IMR-90 (cell line): ENCODE data around the gene CASP14. TPM values are rescaled to one million over a fixed set of nuclear protein-coding genes. Genes with fewer than 3 reads are reported as not detected.

ENCODE experiments used
- ATAC-seq: fragments of 200-7000 bp; cut with Tn5 transposase; 2 replicates; pipeline ENCODE4 v1.9.1; 2020; ENCODE audit warnings: low read depth, mild to moderate bottlenecking, moderate library complexity
- BruUV-seq: library from RNA; stranded (reverse); fragments of 400-500 nt; replicated peaks from 2 replicates; lab custom pipeline; 2021; lab: Mats Ljungman, UMichigan
- CTCF ChIA-PET: fragments of 300-600 bp; formaldehyde crosslinking; extraction: SDS; loops from one replicate; lab custom pipeline; 2021; ENCODE audit warnings: antibody characterized with exemption; lab: Yijun Ruan, JAX
- POLR2A ChIA-PET: fragments of 300-600 bp; sonication (Branson Sonifier 250); formaldehyde crosslinking; loops from one replicate; lab custom pipeline; 2022; ENCODE audit warnings: antibody characterized with exemption; ENCODE audit not compliant: unreplicated experiment; lab: Charles Lee
- DNase-seq: peaks from one replicate; pipeline ENCODE4 v3.0.0; 2013
- H2AFZ ChIP-seq: replicated peaks from 2 replicates; pipeline ENCODE3; 2013; ENCODE audit warnings: low read length, mild to moderate bottlenecking; ENCODE audit not compliant: poor library complexity
- H2AK5ac ChIP-seq: 2 replicates; pipeline ENCODE4 v1.6.1; 2013; ENCODE audit warnings: low read depth, low read length, inconsistent platforms
- H2AK9ac ChIP-seq: replicated peaks from 2 replicates; pipeline ENCODE3; 2013; ENCODE audit warnings: mild to moderate bottlenecking, low read depth, low read length, moderate library complexity; ENCODE audit not compliant: poor library complexity
- H2BK120ac ChIP-seq: 2 replicates; pipeline ENCODE4 v1.6.1; 2013; ENCODE audit warnings: low read depth, low read length, inconsistent platforms
- H2BK15ac ChIP-seq: 3 replicates; pipeline ENCODE4 v1.6.1; 2013; ENCODE audit warnings: low read depth, low read length, inconsistent platforms
- H2BK20ac ChIP-seq: 2 replicates; pipeline ENCODE4 v1.6.1; 2013; ENCODE audit warnings: low read depth, mild to moderate bottlenecking, inconsistent platforms, low read length, moderate library complexity
- H2BK5ac ChIP-seq: 2 replicates; pipeline ENCODE4 v1.6.1; 2013; ENCODE audit warnings: mild to moderate bottlenecking, low read depth, low read length, inconsistent platforms; ENCODE audit not compliant: poor library complexity, severe bottlenecking
- H3K14ac ChIP-seq: replicated peaks from 2 replicates; pipeline ENCODE4 v1.6.1; 2013; ENCODE audit warnings: low read depth, low read length, inconsistent platforms
- H3K18ac ChIP-seq: 2 replicates; pipeline ENCODE4 v1.6.1; 2013; ENCODE audit warnings: low read depth, low read length, control low read depth
- H3K23ac ChIP-seq: 2 replicates; pipeline ENCODE4 v1.6.1; 2013; ENCODE audit warnings: low read depth, low read length, inconsistent platforms
- H3K27ac ChIP-seq: 2 replicates; pipeline ENCODE4 v1.5.1; 2013; ENCODE audit warnings: mild to moderate bottlenecking, control low read depth, low read length; ENCODE audit not compliant: insufficient read depth
- H3K27me3 ChIP-seq: 2 replicates; pipeline ENCODE4 v1.6.1; 2013; ENCODE audit warnings: low read length; ENCODE audit not compliant: control insufficient read depth, insufficient read depth
- H3K36me3 ChIP-seq: 2 replicates; pipeline ENCODE4 v1.6.1; 2013; ENCODE audit warnings: low read length, mixed read lengths; ENCODE audit not compliant: control insufficient read depth, insufficient read depth
- H3K4ac ChIP-seq: 2 replicates; pipeline ENCODE4 v1.6.1; 2013; ENCODE audit warnings: low read depth, low read length, inconsistent platforms
- H3K4me1 ChIP-seq: 2 replicates; pipeline ENCODE4 v1.6.1; 2013; ENCODE audit warnings: low read length, mixed read lengths; ENCODE audit not compliant: control insufficient read depth, insufficient read depth
- H3K4me2 ChIP-seq: 2 replicates; pipeline ENCODE4 v1.6.1; 2013; ENCODE audit warnings: low read depth, mild to moderate bottlenecking, control low read depth, low read length, moderate library complexity
- H3K4me3 ChIP-seq: 2 replicates; pipeline ENCODE4 v1.5.1; 2013; ENCODE audit warnings: low read depth, mild to moderate bottlenecking, control low read depth, low read length, moderate library complexity; ENCODE audit not compliant: insufficient read depth
- H3K56ac ChIP-seq: 2 replicates; pipeline ENCODE4 v1.6.1; 2013; ENCODE audit warnings: low read length, inconsistent platforms; ENCODE audit not compliant: insufficient read depth; ENCODE audit errors: extremely low read depth
- H3K79me1 ChIP-seq, 2 experiments: 2 replicates each; pipeline ENCODE4 v1.6.1; 2013; ENCODE audit warnings: low read length in 2 of 2, inconsistent platforms in 1 of 2, low read depth in 1 of 2
- H3K9ac ChIP-seq: 2 replicates; pipeline ENCODE4 v1.6.1; 2013; ENCODE audit warnings: low read depth, low read length, control low read depth
- H3K9me1 ChIP-seq: 2 replicates; pipeline ENCODE4 v1.6.1; 2013; ENCODE audit warnings: low read length, inconsistent platforms; ENCODE audit not compliant: insufficient read depth
- H3K9me3 ChIP-seq: 2 replicates; pipeline ENCODE4 v1.6.1; 2013; ENCODE audit warnings: low read length; ENCODE audit not compliant: control insufficient read depth, insufficient read depth
- H4K20me1 ChIP-seq: 2 replicates; pipeline ENCODE4 v1.6.1; 2013; ENCODE audit warnings: low read length, inconsistent platforms; ENCODE audit not compliant: insufficient read depth
- H4K5ac ChIP-seq: 2 replicates; pipeline ENCODE4 v1.6.1; 2013; ENCODE audit warnings: mild to moderate bottlenecking, low read depth, low read length, control low read depth
- H4K8ac ChIP-seq, 2 experiments: 2 replicates each; pipeline ENCODE4 v1.6.1; 2013; ENCODE audit warnings: low read depth in 2 of 2, low read length in 2 of 2, control low read depth in 1 of 2, inconsistent platforms in 1 of 2
- H4K91ac ChIP-seq: 2 replicates; pipeline ENCODE4 v1.6.1; 2013; ENCODE audit warnings: low read depth, low read length, inconsistent platforms; ENCODE audit not compliant: insufficient read depth
- BHLHE40 ChIP-seq: fragments of 150-350 bp; IDR thresholded peaks from 2 replicates; pipeline ENCODE4 v1.6.1; 2016; ENCODE audit warnings: mild to moderate bottlenecking, low read depth, low read length
- CEBPB ChIP-seq: IDR thresholded peaks from 2 replicates; pipeline ENCODE4 v1.6.1; 2012; ENCODE audit warnings: low read depth, low read length, improper control_type of control experiment
- CHD1 ChIP-seq: IDR thresholded peaks from 2 replicates; pipeline ENCODE4 v1.6.1; 2012; ENCODE audit warnings: low read depth, low read length, improper control_type of control experiment
- FOS ChIP-seq: fragments of 150-350 bp; IDR thresholded peaks from 2 replicates; pipeline ENCODE4 v1.6.1; 2016; ENCODE audit warnings: low read depth, low read length
- MAZ ChIP-seq: IDR thresholded peaks from 2 replicates; pipeline ENCODE4 v1.6.1; 2012; ENCODE audit warnings: low read depth, mild to moderate bottlenecking, low read length, improper control_type of control experiment, moderate library complexity, borderline replicate concordance
- MXI1 ChIP-seq: IDR thresholded peaks from 2 replicates; pipeline ENCODE4 v1.6.1; 2012; ENCODE audit warnings: low read depth, mild to moderate bottlenecking, low read length, moderate library complexity, borderline replicate concordance
- NFE2L2 ChIP-seq: fragments of 150-350 bp; IDR thresholded peaks from 2 replicates; pipeline ENCODE4 v1.6.1; 2016; ENCODE audit warnings: low read depth, mild to moderate bottlenecking, low read length
- POLR2A ChIP-seq: IDR thresholded peaks from 2 replicates; pipeline ENCODE4 v1.6.1; 2012; ENCODE audit warnings: mild to moderate bottlenecking, low read depth, low read length
- RAD21 ChIP-seq: IDR thresholded peaks from 2 replicates; pipeline ENCODE4 v1.6.1; 2012; ENCODE audit warnings: low read length, improper control_type of control experiment
- RCOR1 ChIP-seq: IDR thresholded peaks from 2 replicates; pipeline ENCODE4 v1.6.1; 2012; ENCODE audit warnings: mild to moderate bottlenecking, low read length, improper control_type of control experiment; ENCODE audit not compliant: insufficient replicate concordance
- RFX5 ChIP-seq: IDR thresholded peaks from 2 replicates; pipeline ENCODE4 v1.8.0; 2012; ENCODE audit warnings: low read depth, mild to moderate bottlenecking, low read length, moderate library complexity
- SMC3 ChIP-seq: fragments of 150-350 bp; IDR thresholded peaks from 2 replicates; pipeline ENCODE4 v1.6.1; 2016; ENCODE audit warnings: low read depth, mild to moderate bottlenecking, antibody characterized with exemption, low read length, moderate library complexity
- WGBS, 2 experiments: methylation state at CpG; one replicate each; pipeline versions ENCODE4 v1.1.5 to v1.1.7; 2013; ENCODE audit warnings: missing lambda C conversion rate in 2 of 2; ENCODE audit not compliant: insufficient read length in 1 of 2; ENCODE audit errors: extremely low coverage in 2 of 2; 5-methylcytosine and 5-hydroxymethylcytosine counted together
- dilution Hi-C: fragments of 300-500 bp; cut with HindIII; formaldehyde crosslinking; loops from one replicate; pipeline ENCODE4 v1.14.3; 2018; ENCODE audit warnings: low sequenced_read_pairs; ENCODE audit not compliant: unreplicated experiment
- in situ Hi-C: fragments of 300-500 bp; cut with MboI; formaldehyde crosslinking; loops from 3 replicates; pipeline ENCODE4 v1.14.3; 2019; ENCODE audit warnings: low sequenced_read_pairs, inconsistent platforms, mixed read lengths
- intact Hi-C: fragments of 100-400 bp; cut with micrococcal nuclease; formaldehyde crosslinking; loops from 2 replicates; pipeline ENCODE4 v1.10.0; 2022
- polyA plus RNA-seq, 3 experiments: library from polyadenylated mRNA; depleted of rRNA; stranded (reverse); fragments of >200 nt; gene quantifications; 2 replicates each; pipeline ENCODE4 v1.2.3, GENCODE V29; 2012; ENCODE audit warnings: low replicate concordance in 1 of 3
- total RNA-seq: library from RNA; depleted of rRNA; stranded (reverse); fragments of >200 nt; gene quantifications from 2 replicates; pipeline ENCODE4 v1.2.3, GENCODE V29; 2012
- TF ChIP-seq, protein P1 (sequence below): fragments of 150-350 bp; IDR thresholded peaks from 2 replicates; pipeline ENCODE4 v1.6.1; 2017; ENCODE audit warnings: mild to moderate bottlenecking, antibody characterized with exemption, low read length, low read depth
- TF ChIP-seq, protein P2 (sequence below): fragments of 150-350 bp; IDR thresholded peaks from 2 replicates; pipeline ENCODE4 v1.6.1; 2016; ENCODE audit warnings: low read depth, mild to moderate bottlenecking, low read length, moderate library complexity, borderline replicate concordance

Gene CASP14
- total and polyA plus RNA-seq, 2 of the 4 experiments (the other 2 are of a cell fraction), result not detected

DNA sequence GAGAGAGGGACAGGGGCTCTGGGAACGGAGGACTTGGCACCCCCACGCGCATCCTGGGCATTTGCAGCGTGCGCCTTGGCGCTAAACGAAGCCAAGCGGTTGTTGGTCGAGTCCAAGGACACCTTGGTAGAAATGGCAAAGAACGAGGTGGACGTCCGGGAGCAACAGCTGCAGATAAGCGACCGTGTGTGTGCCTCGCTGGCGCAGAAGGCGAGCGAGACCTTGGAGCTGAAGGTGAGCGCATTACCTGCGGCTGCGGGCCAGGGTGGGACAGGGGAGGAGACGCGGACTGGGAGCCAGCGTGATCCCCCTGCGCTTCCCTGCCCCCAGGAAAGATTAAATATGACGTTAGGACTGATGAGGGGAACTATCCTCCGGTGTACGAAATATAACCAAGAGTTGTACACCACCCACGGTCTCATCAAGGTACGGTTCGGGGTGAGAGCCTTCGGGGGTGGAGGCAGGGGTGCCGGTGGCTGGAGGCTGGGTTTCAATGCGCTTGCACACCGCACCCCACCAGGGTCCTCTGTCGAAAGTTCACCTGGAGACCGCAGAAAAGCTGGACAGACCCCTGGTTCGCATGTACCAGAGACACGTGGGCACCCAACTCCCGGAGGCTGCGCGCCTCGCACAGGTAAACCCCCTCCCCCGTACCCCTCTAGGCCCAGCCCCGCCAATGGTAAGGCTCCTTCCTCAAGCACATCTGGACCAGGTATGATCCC lies 27.8 kb upstream of the CASP14 start:
- no peak overlapping the region for H4K8ac ChIP-seq
- no peaks in the 10 kb centered on the region for H3K9me1 ChIP-seq
- no peak overlapping the region for H4K5ac ChIP-seq
- H2BK20ac ChIP-seq, result no peak overlapping the region
- DNase-seq (no peak), ATAC-seq (no peak)
- ChIA-PET CTCF (no interaction called here), POLR2A (no interaction called here)
- no peak overlapping the region for H3K14ac ChIP-seq
- no peaks in the 10 kb centered on the region for H3K79me1 ChIP-seq
- no peak overlapping the region for H2BK15ac ChIP-seq
- H3K4me1 ChIP-seq, result no peaks in the 10 kb centered on the region
- no peak overlapping the region for H4K91ac ChIP-seq
- no peak overlapping the region for H3K4me2 ChIP-seq
- H2AK5ac ChIP-seq, result no peak overlapping the region
- no peak overlapping the region for H2BK120ac ChIP-seq
- 79% methylated on average over 17 of the region's 45 CpGs; no CpG with 5 or more reads in 1 of the 2 experiments for WGBS, 2 experiments
- H3K18ac ChIP-seq, result no peak overlapping the region
- no TSS peak for BruUV-seq
- no peak overlapping the region for H3K23ac ChIP-seq
- no peak overlapping the region for H3K4ac ChIP-seq
- H2AFZ ChIP-seq, result no peak overlapping the region
- no peak overlapping the region for H3K9ac ChIP-seq
- H2BK5ac ChIP-seq, result no peak overlapping the region
- H3K27ac ChIP-seq, result no peak overlapping the region
- H3K36me3 ChIP-seq, result no peaks in the 10 kb centered on the region
- H3K9me3 ChIP-seq, result peaks cover 5% of the 10 kb centered on the region
- TF ChIP-seq POLR2A, result no peak
- TF ChIP-seq, protein P1, sequence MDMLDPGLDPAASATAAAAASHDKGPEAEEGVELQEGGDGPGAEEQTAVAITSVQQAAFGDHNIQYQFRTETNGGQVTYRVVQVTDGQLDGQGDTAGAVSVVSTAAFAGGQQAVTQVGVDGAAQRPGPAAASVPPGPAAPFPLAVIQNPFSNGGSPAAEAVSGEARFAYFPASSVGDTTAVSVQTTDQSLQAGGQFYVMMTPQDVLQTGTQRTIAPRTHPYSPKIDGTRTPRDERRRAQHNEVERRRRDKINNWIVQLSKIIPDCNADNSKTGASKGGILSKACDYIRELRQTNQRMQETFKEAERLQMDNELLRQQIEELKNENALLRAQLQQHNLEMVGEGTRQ, result no peak
- no peak for TF ChIP-seq CEBPB
- TF ChIP-seq SMC3, result no peak
- no peak for TF ChIP-seq RAD21
- TF ChIP-seq FOS, result no peak
- no peak for TF ChIP-seq NFE2L2
- no peak for TF ChIP-seq BHLHE40
- TF ChIP-seq MAZ, result no peak
- TF ChIP-seq RCOR1, result no peak
- no peak for TF ChIP-seq RFX5
- TF ChIP-seq, protein P2, sequence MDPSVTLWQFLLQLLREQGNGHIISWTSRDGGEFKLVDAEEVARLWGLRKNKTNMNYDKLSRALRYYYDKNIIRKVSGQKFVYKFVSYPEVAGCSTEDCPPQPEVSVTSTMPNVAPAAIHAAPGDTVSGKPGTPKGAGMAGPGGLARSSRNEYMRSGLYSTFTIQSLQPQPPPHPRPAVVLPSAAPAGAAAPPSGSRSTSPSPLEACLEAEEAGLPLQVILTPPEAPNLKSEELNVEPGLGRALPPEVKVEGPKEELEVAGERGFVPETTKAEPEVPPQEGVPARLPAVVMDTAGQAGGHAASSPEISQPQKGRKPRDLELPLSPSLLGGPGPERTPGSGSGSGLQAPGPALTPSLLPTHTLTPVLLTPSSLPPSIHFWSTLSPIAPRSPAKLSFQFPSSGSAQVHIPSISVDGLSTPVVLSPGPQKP, result no peak
- no peak for TF ChIP-seq MXI1
- no peak for TF ChIP-seq CHD1
- no peaks in the 10 kb centered on the region for H4K20me1 ChIP-seq
- H3K27me3 ChIP-seq, result no peaks in the 10 kb centered on the region
- no peak overlapping the region for H3K56ac ChIP-seq
- in situ Hi-C loops, result no loop called here
- intact Hi-C loops, result no loop called here
- H2AK9ac ChIP-seq, result no peak overlapping the region
- dilution Hi-C loops, result no loop called here
- no peak overlapping the region for H3K4me3 ChIP-seq
